NCI-H2171 treated with DMSO at 0.1 percent for 48 hours (cell line): ENCODE measurements around the gene KCNQ4.

Experiments used
- DNase-seq: peaks from one replicate; lab custom pipeline; 2025; lab: John Stamatoyannopoulos, UW

Gene KCNQ4

GRCh38 chr1:40840526-40841323 lies 57.1 kb downstream of the KCNQ4 start:
- no peak for DNase-seq

GRCh38 chr1:40841602-40842001 lies 58.0 kb downstream of the KCNQ4 start:
- no peak for DNase-seq

GRCh38 chr1:40842207-40842606 lies 58.6 kb downstream of the KCNQ4 start:
- no peak for DNase-seq

- DNase-seq, result no peak
Observed at GRCh38 chr1:40842691-40843090, 59.1 kb downstream of the KCNQ4 start.

DNA sequence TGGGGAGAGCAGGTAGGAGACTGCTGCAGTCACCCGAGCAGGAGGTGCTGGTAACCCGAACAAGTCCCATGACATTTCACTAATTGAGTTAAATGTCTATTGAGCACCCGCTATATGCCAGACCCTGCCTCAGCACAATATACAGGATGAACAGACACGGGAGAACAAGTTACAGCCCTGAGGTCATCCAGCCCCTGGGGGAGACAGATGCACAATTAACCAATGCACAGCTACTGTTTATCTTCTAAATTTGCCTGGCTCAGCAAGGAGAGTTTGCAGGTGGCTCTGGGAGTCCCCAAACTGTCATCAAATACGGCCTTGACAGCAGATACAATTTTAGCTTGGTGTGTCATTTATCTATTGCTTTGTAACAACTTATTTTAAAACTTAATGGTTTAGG lies 60.5 kb downstream of the KCNQ4 start:
- peak; percentile 87 for DNase-seq

- no peak for DNase-seq
Observed at GRCh38 chr1:40844887-40845878, 61.6 kb downstream of the KCNQ4 start.

GRCh38 chr1:40845895-40846294 lies 62.3 kb downstream of the KCNQ4 start:
- DNase-seq, result no peak

- no peak for DNase-seq
Observed at GRCh38 chr1:40847023-40847745, 63.6 kb downstream of the KCNQ4 start.

GRCh38 chr1:40848530-40849189 lies 65.1 kb downstream of the KCNQ4 start:
- peak; percentile 64 for DNase-seq

GRCh38 chr1:40849801-40850592 lies 66.4 kb downstream of the KCNQ4 start:
- DNase-seq, result peak; percentile 41

- no peak for DNase-seq
Observed at GRCh38 chr1:40851643-40852042, 68.1 kb downstream of the KCNQ4 start.

GRCh38 chr1:40853113-40853884 lies 69.7 kb downstream of the KCNQ4 start:
- DNase-seq, result no peak

DNA sequence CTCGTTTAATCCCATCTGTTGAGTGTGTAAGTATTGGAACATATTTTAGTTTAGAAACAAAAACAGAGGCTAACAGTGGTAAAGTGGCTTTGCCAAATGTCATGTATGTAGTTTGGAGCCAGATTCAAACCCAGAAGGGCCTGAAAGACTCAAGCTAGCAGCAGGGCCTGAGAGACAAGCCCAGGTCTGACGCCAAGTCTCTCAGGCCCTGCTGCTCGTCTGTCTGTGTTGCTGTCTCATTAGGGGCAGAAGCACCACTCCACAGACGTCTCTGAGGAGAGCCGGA lies 70.2 kb downstream of the KCNQ4 start:
- peak; percentile 18 for DNase-seq

GRCh38 chr1:40855513-40855912 lies 71.9 kb downstream of the KCNQ4 start:
- no peak for DNase-seq

DNA sequence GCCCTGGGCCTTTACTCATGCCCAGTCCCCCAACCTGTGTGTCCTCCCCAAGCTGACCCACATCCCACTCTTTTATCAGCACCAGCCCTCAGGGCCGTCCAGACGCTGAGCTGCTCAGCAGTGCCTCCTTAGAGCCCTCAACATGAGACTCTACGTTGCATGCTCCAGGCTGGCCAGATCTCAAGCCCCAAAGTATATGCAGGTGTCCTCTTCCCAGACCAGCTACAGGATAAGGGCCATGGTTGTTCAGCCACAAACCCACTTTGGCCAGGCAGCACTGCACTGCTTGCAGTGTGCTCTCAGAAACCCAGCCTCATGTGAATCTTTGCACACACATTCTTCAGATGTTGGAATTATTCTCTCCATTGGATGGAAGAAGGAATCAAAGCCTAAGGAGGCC lies 72.5 kb downstream of the KCNQ4 start:
- no peak for DNase-seq

DNA sequence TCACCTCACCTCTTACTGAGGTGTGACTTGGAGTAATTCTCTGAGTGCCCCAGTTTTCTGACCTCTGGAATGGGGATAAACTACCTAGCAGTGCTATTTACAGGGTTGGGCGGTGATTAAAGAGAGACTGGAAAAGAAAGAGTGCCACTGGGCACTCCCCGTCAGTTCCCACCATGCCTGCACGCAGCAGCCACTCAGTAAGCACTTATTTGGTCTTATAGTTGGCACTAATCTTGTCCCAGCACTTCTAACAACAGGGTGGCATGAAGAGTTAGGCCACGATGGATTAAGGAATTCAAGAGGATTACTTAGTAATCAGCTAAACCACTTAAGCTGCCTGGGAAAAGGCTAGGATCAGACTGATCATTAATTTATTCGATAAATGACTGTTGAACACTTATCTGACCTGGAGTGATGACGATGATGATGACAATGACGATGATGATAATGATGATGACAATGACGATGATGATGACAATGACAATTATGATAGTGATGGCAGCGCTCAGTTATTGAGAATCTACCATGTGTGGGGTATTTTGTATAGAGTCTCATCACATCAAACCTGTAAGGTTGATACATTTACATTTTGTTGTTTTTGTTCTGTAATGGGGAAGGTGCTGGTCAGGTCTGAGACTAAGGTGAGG lies 73.2 kb downstream of the KCNQ4 start:
- DNase-seq, result no peak

GRCh38 chr1:40857737-40858136 lies 74.2 kb downstream of the KCNQ4 start:
- no peak for DNase-seq

GRCh38 chr1:40858856-40859416 lies 75.3 kb downstream of the KCNQ4 start:
- DNase-seq, result peak; percentile 64

DNA sequence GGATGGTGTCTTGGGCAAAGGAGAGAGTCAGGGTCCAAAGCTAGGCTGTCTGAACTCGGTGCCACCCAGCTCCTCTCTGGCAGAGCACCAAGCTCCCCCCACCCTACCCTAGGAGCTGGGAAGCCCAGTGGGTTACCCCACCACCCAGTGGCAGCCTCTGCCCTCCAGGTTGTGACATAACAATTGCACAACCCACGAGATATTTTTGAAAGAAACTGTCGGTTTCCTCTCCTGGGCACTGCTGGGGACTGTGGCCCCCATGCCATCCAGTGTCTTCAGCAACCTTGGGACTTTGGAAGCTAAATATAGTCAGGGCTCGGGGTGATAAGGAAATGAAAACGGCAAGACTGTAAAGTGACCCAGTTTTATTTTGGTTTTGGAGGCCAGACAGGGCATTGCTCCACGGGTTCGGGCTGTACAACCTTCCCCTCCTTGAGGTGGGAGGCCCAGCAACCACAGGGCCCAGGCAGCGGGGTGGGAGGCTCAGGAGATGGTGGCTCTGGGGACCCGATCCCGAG lies 77.2 kb downstream of the KCNQ4 start:
- DNase-seq, result no peak
